Measurements from ENCODE around the gene CHIA.

GRCh38 chr1:111318523-111318922 is 27.9 kb downstream of the CHIA start:
- TF ChIP-seq EZH2phosphoT487 (IDR thresholded peaks at IDR 0.05; ENCODE audit: low read depth, severe bottlenecking, unreplicated experiment) = no peak
- TF ChIP-seq CTCF (IDR thresholded peaks at IDR 0.05; ENCODE audit: poor library complexity) = no peak
- no peak for TF ChIP-seq EZH2 (IDR thresholded peaks at IDR 0.05; ENCODE audit: borderline replicate concordance)

All from hepatocyte (in vitro differentiated cells).